Stimulated activated CD8-positive, alpha-beta memory T cell treated with anti-CD3 and anti-CD28 coated beads, Interleukin-12 subunit alpha, Interleukin-12 subunit beta, amount 100 ng/mL, for 4 hours (primary cell): ENCODE data around the gene DOK6.

Experiments used
- DNase-seq: peaks from one replicate; pipeline ENCODE4 v3.0.0-alpha.2; 2020; ENCODE audit warnings: low read depth

DOK6 gene

GRCh38 chr18:69435000-69435399, 34.3 kb downstream of the DOK6 start:
- no peak for DNase-seq

- no peak for DNase-seq
Observed at GRCh38 chr18:69444221-69444620, 43.5 kb downstream of the DOK6 start.

GRCh38 chr18:69447886-69448285, 47.2 kb downstream of the DOK6 start:
- DNase-seq, result no peak

- DNase-seq, result no peak
Observed at GRCh38 chr18:69455125-69455524, 54.4 kb downstream of the DOK6 start.

GRCh38 chr18:69469444-69469919, 68.8 kb downstream of the DOK6 start:
- DNase-seq, result no peak

- DNase-seq, result no peak
Observed at GRCh38 chr18:69480460-69480859, 79.8 kb downstream of the DOK6 start.

GRCh38 chr18:69483574-69483973, 82.9 kb downstream of the DOK6 start:
- no peak for DNase-seq

- DNase-seq, result no peak
Observed at GRCh38 chr18:69484699-69485396, 84.2 kb downstream of the DOK6 start.

GRCh38 chr18:69487488-69488394, 87.1 kb downstream of the DOK6 start:
- DNase-seq, result no peak

GRCh38 chr18:69490072-69490471, 89.4 kb downstream of the DOK6 start:
- DNase-seq, result no peak

GRCh38 chr18:69490813-69491212, 90.1 kb downstream of the DOK6 start:
- no peak for DNase-seq

- DNase-seq, result no peak
Observed at GRCh38 chr18:69491576-69491975, 90.9 kb downstream of the DOK6 start.

GRCh38 chr18:69492861-69493260, 92.2 kb downstream of the DOK6 start:
- no peak for DNase-seq

- DNase-seq, result no peak
Observed at GRCh38 chr18:69494841-69495240, 94.2 kb downstream of the DOK6 start.

GRCh38 chr18:69495338-69495737, 94.7 kb downstream of the DOK6 start:
- DNase-seq, result no peak

GRCh38 chr18:69495841-69496533, 95.3 kb downstream of the DOK6 start:
- no peak for DNase-seq

- DNase-seq, result no peak
Observed at GRCh38 chr18:69518989-69519388, 118.3 kb downstream of the DOK6 start.

- DNase-seq, result no peak
Observed at GRCh38 chr18:69523582-69523981, 122.9 kb downstream of the DOK6 start.

- no peak for DNase-seq
Observed at GRCh38 chr18:69528435-69528834, 127.7 kb downstream of the DOK6 start.

GRCh38 chr18:69529151-69529550, 128.5 kb downstream of the DOK6 start:
- DNase-seq, result no peak

GRCh38 chr18:69531973-69532372, 131.3 kb downstream of the DOK6 start:
- DNase-seq, result no peak

- DNase-seq, result no peak
Observed at GRCh38 chr18:69537183-69537582, 136.5 kb downstream of the DOK6 start.

- no peak for DNase-seq
Observed at GRCh38 chr18:69538849-69539248, 138.2 kb downstream of the DOK6 start.
